Activated CD4-positive, alpha-beta T cell treated with anti-CD3 and anti-CD28 coated beads, Interleukin-2, amount 50 U/mL, for 48 hours (primary cell): ENCODE results near the gene PRELID2.
"Not testable (repeated sequence)": the region's sequence is repeated elsewhere in the genome, so short reads cannot be mapped to it uniquely, and the experiment has no call there.

Experiments used
- DNase-seq, 2 experiments: peaks; one replicate each; pipeline ENCODE4 v3.0.0-alpha.2; 2020

Gene PRELID2

DNA sequence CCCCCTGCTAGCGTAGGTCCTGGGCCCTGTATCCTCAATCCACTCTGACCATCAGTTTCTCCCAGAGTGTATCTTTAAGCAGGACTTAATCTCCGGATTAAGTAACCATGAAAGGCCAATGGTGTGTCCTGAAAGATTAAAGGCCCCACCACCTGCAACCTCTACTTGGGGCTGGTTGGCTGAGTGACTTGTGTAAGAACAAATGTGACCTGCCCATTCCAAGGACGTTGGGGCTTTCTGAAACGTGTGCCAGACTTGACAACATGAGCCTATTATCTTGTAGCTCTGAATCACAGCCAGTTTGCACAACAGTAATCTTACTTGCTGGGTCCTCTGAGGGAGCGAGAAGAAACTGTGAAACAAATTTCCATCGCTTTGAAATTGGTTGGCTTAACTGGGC lies 3.1 kb upstream of the PRELID2 start:
- DNase-seq = no peak

DNA sequence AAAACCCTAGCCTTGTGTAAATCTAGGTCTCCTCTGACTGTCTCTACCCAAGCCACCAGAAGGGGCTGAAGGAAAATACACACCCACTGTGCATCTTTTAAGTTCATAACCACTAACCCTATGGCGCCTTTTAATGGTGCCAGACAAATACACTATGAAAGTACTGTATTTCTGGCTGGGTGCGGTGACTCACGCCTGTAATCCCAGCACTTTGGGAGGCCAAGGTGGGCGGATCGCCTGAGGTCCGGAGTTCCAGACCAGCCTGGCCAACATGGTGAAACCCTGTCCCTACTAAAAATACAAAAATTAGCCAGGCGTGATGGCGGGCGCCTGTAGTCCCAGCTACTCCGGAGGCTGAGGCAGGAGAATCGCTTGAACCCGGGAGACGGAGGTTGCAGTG lies 1.1 kb upstream of the PRELID2 start:
- DNase-seq = not testable (repeated sequence)

- no peak for DNase-seq
These were observed 702 bp upstream of the PRELID2 start for GRCh38 chr5:145835848-145836239.

DNA sequence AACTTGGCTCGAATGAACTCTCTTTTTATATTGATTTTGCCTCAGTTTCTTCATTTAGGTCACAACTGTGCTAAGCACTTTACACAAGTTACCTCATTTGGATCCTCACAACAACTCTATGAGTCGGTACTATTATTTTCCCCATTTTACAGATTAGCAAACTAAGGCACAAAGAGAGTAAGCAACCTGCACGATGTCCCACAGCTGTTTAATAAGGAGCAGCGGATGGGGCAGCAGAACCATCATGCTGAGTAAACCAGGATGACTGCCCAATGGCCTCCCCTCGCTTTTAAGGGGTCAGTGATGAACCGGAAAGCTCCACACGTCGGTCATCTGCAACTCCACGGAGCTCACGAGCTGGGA lies 607 bp downstream of the PRELID2 start:
- DNase-seq = no peak

- no peak for DNase-seq
These were observed 1.4 kb downstream of the PRELID2 start for GRCh38 chr5:145833631-145834200.

GRCh38 chr5:145830594-145830993 lies 4.5 kb downstream of the PRELID2 start:
- DNase-seq = no peak

GRCh38 chr5:145829708-145830361 lies 5.3 kb downstream of the PRELID2 start:
- no peak for DNase-seq

GRCh38 chr5:145826895-145827674 lies 8.1 kb downstream of the PRELID2 start:
- DNase-seq = no peak

DNA sequence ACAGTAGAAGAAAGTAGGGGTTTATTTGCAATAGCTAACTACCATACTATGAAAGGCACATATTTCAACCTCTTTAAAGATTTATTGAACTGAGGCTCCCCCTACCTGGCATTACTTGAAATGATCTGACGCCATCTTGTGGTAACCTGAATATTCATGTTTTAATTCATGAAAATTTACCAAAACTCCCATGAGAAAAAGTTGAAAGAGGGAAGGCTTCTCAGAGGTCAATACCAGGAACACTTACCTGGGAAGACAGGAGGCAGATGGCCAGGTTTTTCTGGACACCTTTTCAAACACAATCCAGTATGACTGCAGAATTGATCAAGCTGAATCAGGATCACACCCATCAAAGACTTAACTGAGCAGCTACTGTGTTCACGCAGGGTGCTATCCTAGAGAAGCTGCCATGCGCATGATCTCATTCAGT lies 9.4 kb downstream of the PRELID2 start:
- DNase-seq = no peak

- no peak for DNase-seq
These were observed 11.1 kb downstream of the PRELID2 start for GRCh38 chr5:145824040-145824439.

DNA sequence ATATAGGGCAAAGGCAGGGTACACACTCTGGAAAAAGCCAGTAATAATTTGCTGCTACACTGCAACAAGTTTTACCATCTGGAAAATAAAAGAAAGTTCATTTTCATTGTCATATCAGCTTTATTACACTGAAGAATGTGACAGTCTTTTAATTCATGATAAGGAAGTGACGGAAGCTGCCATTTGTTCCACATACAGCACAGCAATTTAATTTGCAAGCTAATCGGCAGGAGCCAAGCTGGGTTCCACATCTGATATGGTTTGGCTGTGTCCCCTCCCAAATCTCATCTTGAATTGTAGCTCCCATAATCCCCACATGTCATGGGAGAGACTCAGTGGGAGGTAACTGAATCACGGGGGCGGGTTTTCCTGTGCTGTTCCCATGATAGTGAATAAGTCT lies 16.5 kb downstream of the PRELID2 start:
- DNase-seq = no peak

- DNase-seq = no peak
These were observed 22.3 kb downstream of the PRELID2 start for GRCh38 chr5:145812877-145813276.

DNA sequence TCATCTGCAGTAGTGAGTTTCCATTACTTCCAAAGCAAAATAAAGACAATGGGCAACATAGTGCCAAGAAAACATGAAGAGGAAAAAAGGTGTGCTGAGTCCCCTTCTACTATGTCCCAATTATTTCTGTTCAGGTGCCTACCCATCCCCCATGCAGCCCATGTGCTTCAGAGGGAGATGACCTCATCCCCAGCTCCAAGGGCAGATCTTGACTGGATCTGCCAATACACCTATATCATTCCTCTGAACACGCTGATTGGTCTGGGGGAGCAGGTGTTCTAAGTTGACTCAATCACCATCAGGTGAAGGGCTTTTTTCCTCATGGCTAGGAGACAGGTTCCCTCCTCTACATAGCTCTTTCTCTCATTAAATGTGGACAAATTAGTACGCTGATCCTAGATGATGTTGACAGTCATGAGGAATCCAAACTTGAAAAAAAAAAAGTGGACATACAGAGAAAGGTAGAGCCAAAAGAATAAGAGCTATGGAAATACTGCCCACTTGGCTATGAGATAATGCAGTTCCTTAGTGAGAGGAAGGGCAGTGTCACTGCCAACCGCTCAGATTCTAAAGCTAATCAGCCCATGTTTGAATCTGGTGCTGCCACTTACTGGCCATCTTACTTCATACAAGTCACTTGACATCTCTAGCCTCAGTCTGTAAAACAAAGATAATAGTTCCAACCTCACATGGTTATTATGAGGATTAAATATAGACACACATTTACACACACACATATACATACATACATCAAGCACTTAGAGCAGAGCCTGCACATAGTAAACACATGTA lies 23.1 kb downstream of the PRELID2 start:
- no peak for DNase-seq

- no peak for DNase-seq
These were observed 28.2 kb downstream of the PRELID2 start for GRCh38 chr5:145806923-145807322.

DNA sequence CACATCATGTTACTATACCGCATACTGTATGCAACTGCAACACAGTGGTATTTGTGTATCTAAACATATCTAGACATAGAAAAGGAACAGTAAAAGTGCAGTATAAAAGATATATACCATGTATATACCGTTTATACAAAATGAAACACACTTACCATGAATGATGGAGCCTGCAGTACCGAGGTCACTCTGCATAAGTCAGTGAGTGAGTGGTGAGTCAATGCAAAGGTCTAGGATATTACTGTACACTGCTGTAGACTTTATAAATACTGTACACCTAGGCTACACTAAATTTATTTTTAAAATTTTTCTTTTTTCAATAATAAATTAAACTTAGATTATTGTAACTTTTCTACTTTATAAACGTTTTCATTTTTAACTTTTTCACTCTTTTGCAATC lies 29.3 kb downstream of the PRELID2 start:
- DNase-seq = no peak

- DNase-seq = no peak
These were observed 30.4 kb downstream of the PRELID2 start for GRCh38 chr5:145804701-145805100.

GRCh38 chr5:145803112-145804004 lies 31.8 kb downstream of the PRELID2 start:
- DNase-seq = no peak

GRCh38 chr5:145801195-145801594 lies 33.9 kb downstream of the PRELID2 start:
- no peak for DNase-seq

DNA sequence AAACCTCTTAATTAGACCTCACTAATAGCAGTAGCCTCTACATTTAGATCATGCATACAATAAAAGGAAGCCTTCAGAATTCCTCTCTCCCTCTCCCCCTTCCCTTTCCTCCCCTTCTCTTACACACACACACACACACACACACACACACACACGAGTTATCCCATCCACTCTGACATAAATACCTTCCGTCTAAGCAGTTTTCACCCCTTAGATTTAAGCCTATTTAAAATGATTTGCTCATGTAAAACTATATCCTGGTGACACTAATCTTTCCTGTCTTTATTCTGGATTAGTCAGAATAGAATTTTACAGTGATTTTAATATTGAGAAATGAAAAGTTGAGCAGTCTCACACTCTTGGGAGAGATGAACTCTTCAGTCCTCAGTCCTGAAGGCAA lies 35.0 kb downstream of the PRELID2 start:
- no peak for DNase-seq

GRCh38 chr5:145798503-145798902 lies 36.6 kb downstream of the PRELID2 start:
- DNase-seq = not testable (repeated sequence)

- DNase-seq = no peak
These were observed 37.8 kb downstream of the PRELID2 start for GRCh38 chr5:145797336-145797735.

- no peak for DNase-seq
These were observed 38.8 kb downstream of the PRELID2 start for GRCh38 chr5:145796318-145796717.
